WTC11 (cell line): ENCODE results near the gene PRUNE2. TPM values are rescaled to one million over a fixed set of nuclear protein-coding genes. Genes with fewer than 3 reads are reported as not detected.

ENCODE experiments used
- ATAC-seq: fragments of 200-7000 bp; cut with Tn5 transposase; 2 replicates; pipeline ENCODE4 v1.10.0; 2021; ENCODE audit warnings: mild to moderate bottlenecking, moderate library complexity
- CTCF ChIA-PET: fragments of 300-600 bp; sonication (Branson Sonifier 250); formaldehyde crosslinking; loops from one replicate; lab custom pipeline; 2021; ENCODE audit warnings: antibody characterized with exemption; lab: Charles Lee
- POLR2A ChIA-PET: fragments of 350-600 bp; sonication (Branson Sonifier 250); formaldehyde crosslinking; loops from one replicate; lab custom pipeline; 2021; ENCODE audit warnings: antibody characterized with exemption; lab: Charles Lee
- DNase-seq: peaks from one replicate; pipeline ENCODE4 v3.0.0; 2021; ENCODE audit warnings: low spot score
- H3K27ac Mint-ChIP-seq: 2 replicates; pipeline ENCODE4 v1.8.0; 2021; ENCODE audit warnings: mixed read lengths
- H3K27me3 Mint-ChIP-seq: 2 replicates; pipeline ENCODE4 v1.8.0; 2021; ENCODE audit warnings: low read depth, mild to moderate bottlenecking, moderate library complexity, mixed read lengths
- H3K36me3 Mint-ChIP-seq: 2 replicates; pipeline ENCODE4 v1.8.0; 2021; ENCODE audit warnings: mixed read lengths
- H3K4me1 Mint-ChIP-seq: 2 replicates; pipeline ENCODE4 v1.8.0; 2022; ENCODE audit warnings: mixed read lengths
- H3K4me3 Mint-ChIP-seq: 2 replicates; pipeline ENCODE4 v1.8.0; 2021; ENCODE audit warnings: mild to moderate bottlenecking, moderate library complexity, mixed read lengths
- H3K9me3 Mint-ChIP-seq: 2 replicates; pipeline ENCODE4 v1.8.0; 2021; ENCODE audit warnings: mixed read lengths
- ARID4B ChIP-seq: sonication (generic); formaldehyde crosslinking; IDR thresholded peaks from 2 replicates; pipeline ENCODE4 v1.8.0; 2023; ENCODE audit warnings: missing genetic modification reagents, mild to moderate bottlenecking, borderline replicate concordance
- ATF3 ChIP-seq: sonication (generic); formaldehyde crosslinking; conservative IDR thresholded peaks from 2 replicates; pipeline ENCODE4 v1.8.1; 2022; ENCODE audit warnings: mild to moderate bottlenecking, missing genetic modification reagents
- CREM ChIP-seq: sonication (generic); formaldehyde crosslinking; IDR thresholded peaks from 2 replicates; pipeline ENCODE4 v1.8.1; 2022; ENCODE audit warnings: mild to moderate bottlenecking, missing genetic modification reagents, moderate library complexity
- FOXJ3 ChIP-seq: sonication (generic); formaldehyde crosslinking; IDR thresholded peaks from 2 replicates; pipeline ENCODE4 v1.9.0; 2021; ENCODE audit warnings: missing genetic modification reagents, mild to moderate bottlenecking, borderline replicate concordance
- FOXP1 ChIP-seq: sonication (generic); formaldehyde crosslinking; IDR thresholded peaks from 2 replicates; pipeline ENCODE4 v1.8.0; 2022; ENCODE audit warnings: missing genetic modification reagents, mild to moderate bottlenecking, moderate library complexity, borderline replicate concordance
- FOXP4 ChIP-seq: sonication (generic); formaldehyde crosslinking; IDR thresholded peaks from 2 replicates; pipeline ENCODE4 v1.8.0; 2022; ENCODE audit warnings: mild to moderate bottlenecking, missing genetic modification reagents
- GABPB1 ChIP-seq: sonication (generic); formaldehyde crosslinking; IDR thresholded peaks from 2 replicates; pipeline ENCODE4 v1.8.1; 2023; ENCODE audit warnings: mild to moderate bottlenecking, missing genetic modification reagents
- GRHL2 ChIP-seq: fragments of 250-450 bp; sonication (Bioruptor Pico); IDR thresholded peaks from 2 replicates; pipeline ENCODE4 v1.8.0; 2022; ENCODE audit warnings: mild to moderate bottlenecking, moderate library complexity; ENCODE audit not compliant: insufficient replicate concordance, severe bottlenecking
- HMGA2 ChIP-seq: fragments of 250-450 bp; sonication (Bioruptor Pico); IDR thresholded peaks from 2 replicates; pipeline ENCODE4 v1.4.0; 2021; ENCODE audit warnings: mild to moderate bottlenecking, moderate library complexity
- HMGXB4 ChIP-seq: sonication (generic); formaldehyde crosslinking; IDR thresholded peaks from 2 replicates; pipeline ENCODE4 v1.8.1; 2023; ENCODE audit warnings: mild to moderate bottlenecking, moderate library complexity, missing genetic modification reagents
- JAZF1 ChIP-seq: fragments of 250-450 bp; sonication (Bioruptor Pico); IDR thresholded peaks from 2 replicates; pipeline ENCODE4 v1.9.0; 2021; ENCODE audit warnings: moderate library complexity, mild to moderate bottlenecking, inconsistent platforms
- JUN ChIP-seq: sonication (generic); formaldehyde crosslinking; IDR thresholded peaks from 2 replicates; pipeline ENCODE4 v1.8.0; 2023; ENCODE audit warnings: mild to moderate bottlenecking, missing genetic modification reagents
- KAT7 ChIP-seq: sonication (generic); formaldehyde crosslinking; IDR thresholded peaks from 2 replicates; pipeline ENCODE4 v1.8.1; 2023; ENCODE audit warnings: missing genetic modification reagents, mild to moderate bottlenecking, borderline replicate concordance
- MLX ChIP-seq: sonication (generic); formaldehyde crosslinking; IDR thresholded peaks from 2 replicates; pipeline ENCODE4 v1.8.1; 2023; ENCODE audit warnings: mild to moderate bottlenecking, missing genetic modification reagents, moderate library complexity
- MYBL2 ChIP-seq: sonication (generic); formaldehyde crosslinking; IDR thresholded peaks from 2 replicates; pipeline ENCODE4 v1.8.1; 2023; ENCODE audit warnings: mild to moderate bottlenecking, moderate library complexity, missing genetic modification reagents
- NR1H2 ChIP-seq: sonication (generic); formaldehyde crosslinking; IDR thresholded peaks from 2 replicates; pipeline ENCODE4 v1.9.0; 2021; ENCODE audit warnings: mild to moderate bottlenecking, moderate library complexity, missing genetic modification reagents
- NR3C1 ChIP-seq: sonication (generic); formaldehyde crosslinking; conservative IDR thresholded peaks from 2 replicates; pipeline ENCODE4 v1.8.1; 2023; ENCODE audit warnings: low read depth, mild to moderate bottlenecking, missing genetic modification reagents
- OVOL2 ChIP-seq: fragments of 250-450 bp; sonication (Bioruptor Pico); IDR thresholded peaks from 2 replicates; pipeline ENCODE4 v1.9.0; 2021; ENCODE audit warnings: mild to moderate bottlenecking, borderline replicate concordance
- PRRX2 ChIP-seq: fragments of 250-450 bp; sonication (Bioruptor Pico); IDR thresholded peaks from 2 replicates; pipeline ENCODE4 v1.8.0; 2021; ENCODE audit warnings: mild to moderate bottlenecking
- RELA ChIP-seq: sonication (generic); formaldehyde crosslinking; IDR thresholded peaks from 2 replicates; pipeline ENCODE4 v1.8.1; 2022; ENCODE audit warnings: missing genetic modification reagents, mild to moderate bottlenecking, borderline replicate concordance
- SP1 ChIP-seq: sonication (generic); formaldehyde crosslinking; conservative IDR thresholded peaks from 2 replicates; pipeline ENCODE4 v1.8.1; 2022; ENCODE audit warnings: missing genetic modification reagents
- TCF7 ChIP-seq: sonication (generic); formaldehyde crosslinking; IDR thresholded peaks from 2 replicates; pipeline ENCODE4 v1.8.0; 2022; ENCODE audit warnings: mild to moderate bottlenecking, low read depth, missing genetic modification reagents, moderate library complexity
- ZNF232 ChIP-seq: sonication (generic); formaldehyde crosslinking; IDR thresholded peaks from 2 replicates; pipeline ENCODE4 v1.8.0; 2022; ENCODE audit warnings: mild to moderate bottlenecking, missing genetic modification reagents
- ZNF671 ChIP-seq: fragments of 250-450 bp; sonication (Bioruptor Pico); IDR thresholded peaks from 2 replicates; pipeline ENCODE4 v1.8.0; 2021; ENCODE audit warnings: mild to moderate bottlenecking
- ZSCAN18 ChIP-seq: fragments of 250-450 bp; sonication (Bioruptor Pico); IDR thresholded peaks from 2 replicates; pipeline ENCODE4 v2.1.2; 2022; ENCODE audit warnings: mild to moderate bottlenecking, moderate library complexity
- total RNA-seq: library from RNA; stranded (reverse); gene quantifications from 3 replicates; pipeline ENCODE4 v1.2.3, GENCODE V29; 2021

The PRUNE2 gene
- total RNA-seq, 1 experiment from 2014 or later: 13.1 TPM

GRCh38 chr9:76716085-76716672 lies 189.7 kb downstream of the PRUNE2 start:
- DNase-seq (no peak), ATAC-seq (no peak)
- ChIA-PET CTCF (no interaction called here), POLR2A (no interaction called here)
- no peaks in the 10 kb centered on the region for H3K36me3 Mint-ChIP-seq
- H3K4me3 Mint-ChIP-seq: no peak overlapping the region
- H3K9me3 Mint-ChIP-seq: no peaks in the 10 kb centered on the region
- H3K4me1 Mint-ChIP-seq: peaks cover 9% of the 10 kb centered on the region
- H3K27ac Mint-ChIP-seq: no peak overlapping the region
- H3K27me3 Mint-ChIP-seq: no peaks in the 10 kb centered on the region
- no peak for TF ChIP-seq HMGXB4 (CRISPR knock-in tag)
- no peak for TF ChIP-seq ZSCAN18
- no peak for TF ChIP-seq NR3C1 (CRISPR knock-in tag)
- no peak for TF ChIP-seq TCF7
- TF ChIP-seq JUN (CRISPR knock-in tag): no peak
- no peak for TF ChIP-seq NR1H2
- no peak for TF ChIP-seq HMGA2 (CRISPR knock-in tag)
- TF ChIP-seq MLX: no peak
- no peak for TF ChIP-seq ZNF671 (CRISPR knock-in tag)
- no peak for TF ChIP-seq GRHL2 (CRISPR knock-in tag)
- no peak for TF ChIP-seq FOXJ3
- no peak for TF ChIP-seq FOXP1 (CRISPR knock-in tag)
- no peak for TF ChIP-seq MYBL2
- TF ChIP-seq ATF3: no peak

GRCh38 chr9:76713381-76713780 lies 192.5 kb downstream of the PRUNE2 start:
- CTCF ChIA-PET: interaction anchor here (0.7 kb wide), 1 partner anchor 10 kb away, joined by 3 read pairs; no protein-coding TSS in a partner anchor
- peaks cover 6% of the 10 kb centered on the region for H3K4me1 Mint-ChIP-seq
- no peaks in the 10 kb centered on the region for H3K9me3 Mint-ChIP-seq
- H3K27ac Mint-ChIP-seq: no peak overlapping the region
- ATAC-seq (no peak), DNase-seq (no peak)
- H3K4me3 Mint-ChIP-seq: no peak overlapping the region
- TF ChIP-seq TCF7 (no peak), FOXP4 (no peak), GABPB1 (CRISPR knock-in tag) (no peak), JAZF1 (no peak), KAT7 (CRISPR knock-in tag) (no peak), PRRX2 (CRISPR knock-in tag) (no peak), OVOL2 (CRISPR knock-in tag) (no peak), ZNF232 (no peak), JUN (CRISPR knock-in tag) (no peak), RELA (CRISPR knock-in tag) (no peak), ZNF671 (CRISPR knock-in tag) (no peak), ARID4B (CRISPR knock-in tag) (no peak), CREM (CRISPR knock-in tag) (no peak), HMGA2 (CRISPR knock-in tag) (no peak), SP1 (CRISPR knock-in tag) (no peak)
- POLR2A ChIA-PET: no interaction called here
- no peaks in the 10 kb centered on the region for H3K27me3 Mint-ChIP-seq
- H3K36me3 Mint-ChIP-seq: no peaks in the 10 kb centered on the region
